HL-60/S4 treated with retinoic acid at 250 ng/mL for 4 days and 3 days (cell line): ENCODE results near the gene GSAP.
"Not testable (repeated sequence)": the region's sequence is repeated elsewhere in the genome, so short reads cannot be mapped to it uniquely, and the experiment has no call there.

Experiments used
- in situ Hi-C: fragments of 300-500 bp; cut with MboI; formaldehyde crosslinking; loops from 2 replicates; pipeline ENCODE4 v1.7.0; 2022; ENCODE audit warnings: low sequenced_read_pairs

The GSAP gene

GRCh38 chr7:77306231-77307067 lies 109.7 kb downstream of the GSAP start:
- in situ Hi-C loops, result no loop called here

DNA sequence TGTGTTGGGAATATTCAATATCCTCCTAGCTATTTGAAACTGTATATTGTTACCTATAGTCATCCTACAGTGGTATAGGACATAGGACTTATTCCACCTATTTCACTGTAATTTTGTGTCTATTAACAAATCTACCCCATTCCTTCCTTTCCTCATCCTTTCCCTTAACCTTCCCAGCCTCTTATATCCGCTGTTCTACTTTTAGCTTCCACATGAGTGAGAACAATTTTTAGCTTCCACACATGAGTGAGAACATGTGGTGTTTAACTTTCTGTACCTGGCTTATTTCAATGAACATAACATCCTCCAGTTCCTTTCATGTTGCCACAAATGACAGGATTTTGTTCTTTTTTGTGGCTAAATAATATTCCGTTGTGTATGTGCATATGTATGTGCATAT lies 120.6 kb downstream of the GSAP start:
- in situ Hi-C loops, result no loop called here

DNA sequence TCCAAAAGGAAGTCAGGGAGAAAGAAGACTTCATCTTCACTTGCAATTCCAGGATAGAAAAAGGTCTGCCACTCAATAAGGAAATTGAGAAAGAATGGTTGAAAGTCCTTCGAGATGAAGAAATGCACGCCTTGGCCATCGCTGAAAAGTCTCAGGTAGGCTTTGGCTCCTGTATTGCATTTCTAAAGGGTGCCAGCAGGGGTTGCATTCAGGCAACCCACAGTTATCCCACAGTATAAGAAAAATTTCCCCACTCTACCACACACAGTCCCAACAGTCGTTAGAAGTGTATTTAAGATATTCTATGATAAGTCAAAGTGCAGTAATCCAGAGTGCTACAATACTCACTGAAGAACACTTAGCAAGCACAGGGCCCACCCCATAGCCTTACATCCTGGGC lies 123.1 kb downstream of the GSAP start:
- in situ Hi-C loops, result no loop called here

DNA sequence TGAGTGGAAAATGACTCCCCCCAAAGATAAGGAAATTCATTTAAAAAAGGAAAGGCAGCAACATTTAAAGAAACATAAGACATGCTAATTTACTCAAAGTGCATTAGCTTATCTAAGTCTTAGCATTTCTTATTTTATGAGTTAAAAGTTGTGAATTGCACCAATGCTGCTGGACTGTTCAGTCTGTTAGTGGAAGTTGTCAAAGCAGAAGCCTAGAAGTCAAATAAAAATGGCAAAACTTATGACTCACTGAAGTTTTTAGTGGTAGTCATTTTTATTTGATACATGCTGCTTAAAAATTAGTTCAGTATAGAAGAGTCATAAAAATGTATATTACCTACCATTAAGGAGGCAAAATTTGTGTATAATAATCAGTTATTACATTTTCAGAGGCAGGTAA lies 125.7 kb downstream of the GSAP start:
- in situ Hi-C loops, result no loop called here

DNA sequence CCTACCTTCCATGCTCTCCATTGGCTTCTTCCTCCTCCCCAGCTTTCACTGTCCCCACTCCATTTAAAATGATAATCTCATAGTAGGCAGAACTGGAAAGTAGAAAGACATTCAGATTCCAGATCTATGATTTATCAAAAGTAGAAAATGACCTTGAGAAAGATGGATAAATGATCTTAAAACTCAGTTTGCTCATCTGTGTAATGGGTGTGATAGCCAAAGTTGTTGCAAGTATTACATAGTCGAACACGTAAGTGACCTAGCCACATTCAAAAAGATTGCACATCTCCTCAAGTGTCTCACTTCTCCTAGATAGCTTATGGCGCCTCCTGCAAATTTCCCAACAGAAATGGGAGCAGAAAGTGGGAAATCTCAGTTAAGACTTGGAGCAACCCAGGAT lies 126.8 kb downstream of the GSAP start:
- in situ Hi-C loops, result no loop called here

- in situ Hi-C loops, result no loop called here
These were observed 127.4 kb downstream of the GSAP start for GRCh38 chr7:77288676-77289320.

- in situ Hi-C loops, result no loop called here
These were observed 131.5 kb downstream of the GSAP start for GRCh38 chr7:77284616-77285015.

DNA sequence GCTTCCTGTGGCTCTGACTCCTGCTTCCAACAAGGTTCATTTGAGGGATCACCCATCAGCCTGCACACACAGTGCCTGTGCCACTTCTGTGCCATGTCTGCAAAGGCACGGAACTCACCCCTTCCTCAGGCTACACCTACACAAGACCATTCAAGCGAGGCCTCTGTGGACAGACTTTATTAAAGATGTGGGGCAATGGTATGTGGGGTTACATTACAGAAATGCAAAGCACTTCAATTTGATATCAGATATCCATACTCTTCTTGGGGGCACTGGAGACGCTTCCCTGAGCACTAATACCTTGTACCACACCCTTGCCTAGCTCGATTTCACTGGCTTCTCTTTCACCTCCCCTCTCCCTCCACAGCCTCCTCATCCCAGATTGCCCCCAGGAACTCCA lies 132.1 kb downstream of the GSAP start:
- in situ Hi-C loops, result no loop called here

GRCh38 chr7:77282897-77283296 lies 133.3 kb downstream of the GSAP start:
- in situ Hi-C loops, result no loop called here

- in situ Hi-C loops, result no loop called here
These were observed 134.2 kb downstream of the GSAP start for GRCh38 chr7:77281780-77282478.

- in situ Hi-C loops, result no loop called here
These were observed 140.0 kb downstream of the GSAP start for GRCh38 chr7:77276120-77276519.

DNA sequence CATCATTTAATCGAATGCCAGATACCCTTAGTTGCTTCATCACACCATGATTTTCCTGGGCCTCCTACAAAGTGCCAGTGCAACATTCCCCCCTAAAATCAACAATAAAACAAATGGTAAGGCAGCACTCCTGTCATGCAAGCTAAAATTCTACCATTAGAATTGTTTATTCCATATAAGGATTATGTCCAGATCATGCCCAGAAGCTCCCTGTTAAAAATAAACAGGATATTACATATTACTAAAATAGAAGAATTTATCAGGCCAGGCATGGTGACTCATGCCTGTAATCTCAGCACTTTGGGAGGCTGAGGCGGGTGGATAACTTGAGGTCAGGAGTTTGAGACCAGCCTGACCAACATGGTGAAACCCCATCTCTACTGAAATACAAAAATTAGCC lies 140.5 kb downstream of the GSAP start:
- in situ Hi-C loops, result not testable (repeated sequence)

DNA sequence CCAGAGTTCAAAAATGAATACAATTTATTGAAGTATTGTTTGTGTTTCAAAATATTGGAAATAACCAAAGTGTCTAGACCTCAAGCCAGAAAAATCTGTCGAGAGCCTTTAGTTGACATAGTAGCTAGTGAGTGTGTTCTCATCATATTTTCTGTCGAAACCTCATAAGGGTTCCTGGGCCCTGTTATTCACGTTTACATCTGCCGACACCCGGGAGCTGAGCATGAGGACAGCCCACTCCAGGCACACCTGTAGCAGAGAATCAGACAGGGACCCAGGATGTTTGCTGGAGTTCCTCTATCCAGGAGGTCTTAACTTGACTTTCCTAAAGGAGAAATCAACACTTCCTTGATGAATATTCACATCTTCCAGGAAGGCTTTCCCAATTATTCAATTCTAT lies 144.4 kb downstream of the GSAP start:
- in situ Hi-C loops, result no loop called here

DNA sequence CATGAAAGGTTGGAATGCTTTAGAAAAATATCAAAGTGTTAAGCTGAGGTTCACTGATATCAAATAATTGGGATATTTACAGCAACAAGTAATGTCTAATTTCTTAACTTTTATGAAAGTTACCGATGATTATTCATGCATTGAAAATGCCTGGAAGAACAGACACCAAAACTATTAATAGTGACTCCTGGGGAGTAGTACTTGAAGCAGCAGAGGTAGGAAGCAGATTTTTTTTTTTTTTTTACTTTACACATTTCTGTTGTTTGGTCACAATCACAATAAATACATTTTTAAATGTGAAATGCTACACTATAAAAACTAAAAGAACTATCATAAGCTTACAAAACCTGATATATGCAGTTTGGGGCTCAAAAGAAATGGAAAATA lies 146.1 kb downstream of the GSAP start:
- in situ Hi-C loops, result no loop called here

- in situ Hi-C loops, result no loop called here
These were observed 146.6 kb downstream of the GSAP start for GRCh38 chr7:77269360-77270093.

- in situ Hi-C loops, result no loop called here
These were observed 149.8 kb downstream of the GSAP start for GRCh38 chr7:77266291-77266794.

DNA sequence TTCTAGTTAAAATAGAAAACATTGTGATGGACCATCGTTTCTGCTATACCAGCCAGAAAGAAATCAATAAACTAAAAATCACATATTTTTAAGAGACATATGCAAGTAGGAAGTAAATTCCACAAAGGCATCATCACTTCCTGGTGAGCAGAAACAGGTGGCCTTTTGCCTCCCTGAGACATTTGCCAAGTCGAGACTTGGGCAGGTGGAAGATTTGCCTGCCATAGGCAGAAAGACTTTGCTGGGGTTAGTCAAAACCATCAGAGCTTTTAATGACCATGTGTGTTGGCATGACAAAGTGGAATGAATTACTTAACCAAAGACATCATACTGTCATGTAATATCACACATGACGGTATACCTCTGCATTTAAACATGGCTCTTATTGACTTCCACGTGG lies 150.5 kb downstream of the GSAP start:
- in situ Hi-C loops, result no loop called here

- in situ Hi-C loops, result no loop called here
These were observed 153.8 kb downstream of the GSAP start for GRCh38 chr7:77262316-77262715.
